PC-9 (cell line): ENCODE results near the gene HSD11B1L.

Experiments
- CTCF ChIP-seq: fragments of 200-600 bp; sonication (generic); conservative IDR thresholded peaks from 2 replicates; pipeline ENCODE4 v1.6.1; 2017; ENCODE audit warnings: mixed run types, antibody characterized with exemption, mild to moderate bottlenecking, moderate library complexity
- EZH2 ChIP-seq: fragments of 200-600 bp; sonication (generic); IDR thresholded peaks from 2 replicates; pipeline ENCODE4 v1.8.0; 2017; ENCODE audit warnings: antibody characterized with exemption, low read depth

- TF ChIP-seq EZH2 (no peak), CTCF (no peak)
These were observed 16.3 kb upstream of the HSD11B1L start for GRCh38 chr19:5664515-5664914.
